ENCODE results near the gene PMF1.

DNA sequence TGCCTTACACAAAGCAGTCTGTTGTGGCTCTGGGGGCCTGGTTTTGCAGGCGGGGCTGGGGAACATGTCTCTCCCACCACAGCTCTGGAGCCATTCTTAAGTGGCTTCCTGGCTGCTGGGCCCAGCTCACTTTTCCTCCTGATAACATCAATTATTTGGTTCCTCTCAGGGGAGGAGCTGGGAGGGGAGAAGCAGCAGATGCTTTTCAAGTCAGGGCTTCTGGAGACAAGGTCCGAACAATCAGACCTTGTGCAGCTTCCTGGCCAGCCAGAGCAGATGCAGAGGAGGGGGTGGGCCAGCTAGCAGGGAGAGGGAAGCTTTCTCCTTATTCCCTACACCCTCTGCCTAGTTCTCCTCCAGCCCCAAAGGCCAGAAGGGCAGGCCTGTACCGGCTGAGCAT lies 38.7 kb downstream of the PMF1 start:
- no peak for TF ChIP-seq CTCF (IDR thresholded peaks at IDR 0.05)
- no peak for TF ChIP-seq FOSL2 (IDR thresholded peaks at IDR 0.05)
- no peak for TF ChIP-seq FOSL2 (CRISPR knock-in tag; IDR thresholded peaks at IDR 0.05)
- TF ChIP-seq EP300 (IDR thresholded peaks at IDR 0.05) = no peak
- TF ChIP-seq MAX (IDR thresholded peaks at IDR 0.05) = no peak
- no peak for TF ChIP-seq POLR2A (IDR thresholded peaks at IDR 0.05; ENCODE audit: low read length)

All from A549 (cell line).